DMS 273 treated with DMSO at 0.1 percent for 48 hours (cell line): Measurements from ENCODE around the gene DTNB.

Experiments
- DNase-seq: peaks from one replicate; lab custom pipeline; 2025; lab: John Stamatoyannopoulos, UW

The DTNB gene

GRCh38 chr2:25371253-25372241 is 301.8 kb downstream of the DTNB start:
- DNase-seq, result no peak

GRCh38 chr2:25369876-25370275 is 303.5 kb downstream of the DTNB start:
- DNase-seq, result no peak

- DNase-seq, result no peak
These were observed 303.9 kb downstream of the DTNB start for GRCh38 chr2:25369439-25369838.

GRCh38 chr2:25368660-25369059 is 304.7 kb downstream of the DTNB start:
- no peak for DNase-seq

GRCh38 chr2:25367296-25367695 is 306.1 kb downstream of the DTNB start:
- no peak for DNase-seq

GRCh38 chr2:25366629-25367028 is 306.7 kb downstream of the DTNB start:
- no peak for DNase-seq

GRCh38 chr2:25365241-25365640 is 308.1 kb downstream of the DTNB start:
- no peak for DNase-seq

- no peak for DNase-seq
These were observed 309.6 kb downstream of the DTNB start for GRCh38 chr2:25363733-25364132.

- DNase-seq, result no peak
These were observed 310.8 kb downstream of the DTNB start for GRCh38 chr2:25362434-25363145.

- DNase-seq, result no peak
These were observed 311.3 kb downstream of the DTNB start for GRCh38 chr2:25362049-25362433.

- DNase-seq, result no peak
These were observed 311.9 kb downstream of the DTNB start for GRCh38 chr2:25361261-25362048.

GRCh38 chr2:25358836-25359235 is 314.5 kb downstream of the DTNB start:
- no peak for DNase-seq

- DNase-seq, result no peak
These were observed 315.0 kb downstream of the DTNB start for GRCh38 chr2:25358249-25358815.

GRCh38 chr2:25356088-25356487 is 317.3 kb downstream of the DTNB start:
- no peak for DNase-seq

- DNase-seq, result no peak
These were observed 318.1 kb downstream of the DTNB start for GRCh38 chr2:25355270-25355669.

GRCh38 chr2:25354116-25354515 is 319.3 kb downstream of the DTNB start:
- no peak for DNase-seq

GRCh38 chr2:25349397-25349796 is 324.0 kb downstream of the DTNB start:
- DNase-seq, result no peak

- DNase-seq, result no peak
These were observed 325.5 kb downstream of the DTNB start for GRCh38 chr2:25347846-25348245.

- DNase-seq, result no peak
These were observed 326.1 kb downstream of the DTNB start for GRCh38 chr2:25347205-25347815.

- no peak for DNase-seq
These were observed 330.1 kb downstream of the DTNB start for GRCh38 chr2:25343187-25343825.
